Hepatocyte (in vitro differentiated cells): ENCODE data around the gene LYPD5.

Experiments used
- EZH2 ChIP-seq: fragments of 200-600 bp; sonication (generic); IDR thresholded peaks from 2 replicates; pipeline ENCODE4 v1.6.1; 2016; ENCODE audit warnings: antibody characterized with exemption, mild to moderate bottlenecking, borderline replicate concordance
- EZH2phosphoT487 ChIP-seq: fragments of 200-600 bp; sonication (generic); IDR thresholded peaks from one replicate; pipeline ENCODE4 v1.6.1; 2018; ENCODE audit warnings: antibody characterized with exemption, mild to moderate bottlenecking, low read depth, moderate library complexity; ENCODE audit not compliant: unreplicated experiment, severe bottlenecking
- TF ChIP-seq, protein P1 (sequence below): fragments of 200-600 bp; sonication (generic); IDR thresholded peaks from 2 replicates; pipeline ENCODE4 v1.5.1; 2016; ENCODE audit warnings: antibody characterized with exemption, mild to moderate bottlenecking; ENCODE audit not compliant: poor library complexity

DNA sequence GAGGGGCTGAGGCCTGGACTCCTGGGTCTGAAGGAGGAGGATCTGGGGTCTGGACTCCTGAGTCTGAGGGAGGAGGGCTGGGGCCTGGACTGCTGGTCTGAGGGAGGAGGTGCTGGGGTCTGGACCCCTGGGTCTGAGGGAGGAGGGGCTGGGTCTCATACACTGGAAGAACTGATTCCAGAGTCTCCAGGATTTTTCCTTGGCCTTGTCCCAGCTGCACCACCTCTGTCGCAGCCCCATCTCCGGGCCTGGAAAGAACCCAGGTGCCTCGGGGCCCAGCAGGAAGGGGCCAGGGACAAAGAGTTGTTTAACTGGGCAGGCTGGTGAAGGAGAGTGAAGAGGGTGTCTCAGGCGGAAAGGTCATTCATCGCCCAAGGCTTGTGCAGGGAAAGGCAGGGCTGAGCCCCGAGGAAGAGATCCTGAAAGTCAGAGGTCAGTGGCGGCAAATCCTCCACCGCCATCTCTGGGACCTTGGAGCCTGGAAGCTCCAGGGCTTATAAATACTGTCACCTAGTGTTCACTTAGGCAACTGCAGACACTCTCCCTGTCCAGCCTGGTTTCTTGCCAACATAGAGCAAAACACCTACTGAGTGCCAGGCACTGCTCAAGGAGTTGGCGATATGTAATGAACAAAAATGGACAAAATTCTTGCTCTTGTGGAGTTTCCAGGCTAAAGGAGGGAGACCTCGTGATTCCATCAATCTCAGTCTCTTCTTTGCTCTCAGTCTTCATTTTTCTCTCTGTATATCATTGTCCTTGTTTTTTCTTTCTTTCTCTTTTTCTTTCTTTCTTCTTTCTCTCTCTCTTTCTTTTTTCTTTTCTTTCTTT, 17.1 kb downstream of the LYPD5 start:
- TF ChIP-seq EZH2phosphoT487 (no peak), EZH2 (no peak)
- TF ChIP-seq, protein P1, sequence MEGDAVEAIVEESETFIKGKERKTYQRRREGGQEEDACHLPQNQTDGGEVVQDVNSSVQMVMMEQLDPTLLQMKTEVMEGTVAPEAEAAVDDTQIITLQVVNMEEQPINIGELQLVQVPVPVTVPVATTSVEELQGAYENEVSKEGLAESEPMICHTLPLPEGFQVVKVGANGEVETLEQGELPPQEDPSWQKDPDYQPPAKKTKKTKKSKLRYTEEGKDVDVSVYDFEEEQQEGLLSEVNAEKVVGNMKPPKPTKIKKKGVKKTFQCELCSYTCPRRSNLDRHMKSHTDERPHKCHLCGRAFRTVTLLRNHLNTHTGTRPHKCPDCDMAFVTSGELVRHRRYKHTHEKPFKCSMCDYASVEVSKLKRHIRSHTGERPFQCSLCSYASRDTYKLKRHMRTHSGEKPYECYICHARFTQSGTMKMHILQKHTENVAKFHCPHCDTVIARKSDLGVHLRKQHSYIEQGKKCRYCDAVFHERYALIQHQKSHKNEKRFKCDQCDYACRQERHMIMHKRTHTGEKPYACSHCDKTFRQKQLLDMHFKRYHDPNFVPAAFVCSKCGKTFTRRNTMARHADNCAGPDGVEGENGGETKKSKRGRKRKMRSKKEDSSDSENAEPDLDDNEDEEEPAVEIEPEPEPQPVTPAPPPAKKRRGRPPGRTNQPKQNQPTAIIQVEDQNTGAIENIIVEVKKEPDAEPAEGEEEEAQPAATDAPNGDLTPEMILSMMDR, result peak; percentile 92
